Activated T-cell treated with anti-CD3 and anti-CD28 coated beads, Interleukin-2, amount 50 U/mL, for 1 hour (primary cell): ENCODE data around the gene TMED6.

Experiments used
- DNase-seq: peaks from one replicate; pipeline ENCODE4 v3.0.0-alpha.2; 2020

TMED6 gene

GRCh38 chr16:69350536-69351133 is 951 bp downstream of the TMED6 start:
- DNase-seq: no peak

- no peak for DNase-seq
Measured at GRCh38 chr16:69349536-69349935, 2.0 kb downstream of the TMED6 start.

GRCh38 chr16:69348222-69348621 is 3.4 kb downstream of the TMED6 start:
- DNase-seq: no peak

- no peak for DNase-seq
Measured at GRCh38 chr16:69346683-69347082, 4.9 kb downstream of the TMED6 start.

- DNase-seq: no peak
Measured at GRCh38 chr16:69345923-69346322, 5.7 kb downstream of the TMED6 start.

GRCh38 chr16:69344171-69344570 is 7.4 kb downstream of the TMED6 start:
- no peak for DNase-seq

GRCh38 chr16:69340095-69340644 is 11.4 kb downstream of the TMED6 start:
- no peak for DNase-seq

- DNase-seq: peak; percentile 92
Measured at GRCh38 chr16:69339289-69340094, 12.1 kb downstream of the TMED6 start, which contains the start of the genes COG8 and NIP7. COG8 (minus strand) TSS chr16:69339564; CDS start chr16:69339552, 12 bp downstream. NIP7 (plus strand) TSS chr16:69339772; CDS start chr16:69339830, 58 bp downstream.

- DNase-seq: no peak
Measured at GRCh38 chr16:69338557-69339288, 12.9 kb downstream of the TMED6 start.

- peak; percentile 12 for DNase-seq
Measured at GRCh38 chr16:69334696-69335095, 16.9 kb downstream of the TMED6 start.

GRCh38 chr16:69330286-69331109 is 21.1 kb downstream of the TMED6 start, which contains the start of gene PDF:
PDF (minus strand) TSS chr16:69330588; CDS start chr16:69330570, 18 bp downstream.
- peak; percentile 82 for DNase-seq

GRCh38 chr16:69329369-69330285 is 22.0 kb downstream of the TMED6 start:
- DNase-seq: no peak

- peak; percentile 16 for DNase-seq
Measured at GRCh38 chr16:69328854-69329316, 22.7 kb downstream of the TMED6 start.

- peak; percentile 11 for DNase-seq
Measured at GRCh38 chr16:69327585-69328310, 23.8 kb downstream of the TMED6 start.

- peak; percentile 13 for DNase-seq
Measured at GRCh38 chr16:69326172-69326873, 25.3 kb downstream of the TMED6 start.

GRCh38 chr16:69325784-69326171 is 25.8 kb downstream of the TMED6 start:
- peak; percentile 16 for DNase-seq

GRCh38 chr16:69324585-69325253 is 26.9 kb downstream of the TMED6 start:
- DNase-seq: peak; percentile 14

GRCh38 chr16:69324013-69324531 is 27.5 kb downstream of the TMED6 start:
- peak; percentile 17 for DNase-seq

GRCh38 chr16:69323415-69323814 is 28.2 kb downstream of the TMED6 start:
- peak; percentile 13 for DNase-seq
